Thymus (tissue), 14 donors: Measurements from ENCODE around the gene LMAN2. TPM values are rescaled to one million over a fixed set of nuclear protein-coding genes. Genes with fewer than 3 reads are reported as not detected.
A peak's percentile ranks its signal among the peaks of the same experiment; 100 is the strongest.

Experiments used
- DNase-seq, 9 donors: peaks; one replicate each; pipeline ENCODE4 v3.0.0-alpha.2; 2013; ENCODE audit warnings: low spot score in 9 of 9, low read depth in 6 of 9, missing footprints in 1 of 9
- H3K27ac ChIP-seq, 2 donors: one replicate each; pipeline ENCODE4 v1.5.1; 2013; ENCODE audit warnings: control low read depth in 1 of 2, low read depth in 1 of 2, low read length in 1 of 2, mild to moderate bottlenecking in 1 of 2, moderate library complexity in 1 of 2
- H3K27me3 ChIP-seq, 2 donors: one replicate each; pipeline ENCODE4 v1.5.1; 2013; ENCODE audit warnings: low read length in 1 of 2; ENCODE audit not compliant: control insufficient read depth in 2 of 2, insufficient read depth in 1 of 2
- H3K36me3 ChIP-seq, 2 donors: one replicate each; pipeline ENCODE4 v1.5.1; 2013; ENCODE audit warnings: low read length in 1 of 2, mild to moderate bottlenecking in 1 of 2, moderate library complexity in 1 of 2; ENCODE audit not compliant: control insufficient read depth in 2 of 2, insufficient read depth in 2 of 2
- H3K4me1 ChIP-seq, 2 donors: one replicate each; pipeline ENCODE4 v1.5.1; 2013; ENCODE audit warnings: low read length in 2 of 2; ENCODE audit not compliant: control insufficient read depth in 2 of 2, insufficient read depth in 2 of 2
- H3K4me3 ChIP-seq, 2 donors: one replicate each; pipeline ENCODE4 v1.5.1; 2013; ENCODE audit warnings: low read length in 2 of 2, control low read depth in 1 of 2, mild to moderate bottlenecking in 1 of 2
- H3K9me3 ChIP-seq, 2 donors: one replicate each; pipeline ENCODE4 v1.5.1; 2013; ENCODE audit warnings: low read length in 1 of 2, mild to moderate bottlenecking in 1 of 2; ENCODE audit not compliant: control insufficient read depth in 2 of 2, insufficient read depth in 1 of 2
- WGBS: extraction: QIAGEN DNeasy Blood & Tissue Kit; methylation state at CpG from one replicate; pipeline ENCODE4 v1.1.7; 2013; 5-methylcytosine and 5-hydroxymethylcytosine counted together
- long read RNA-seq, 10 donors: transcript quantifications; one replicate each; lab custom pipeline, GENCODE V29; 2026
- polyA plus RNA-seq: library from polyadenylated mRNA; stranded (reverse); fragments of 200-250 nt; gene quantifications from one replicate; pipeline ENCODE4 v1.2.3, GENCODE V29; 2013
- total RNA-seq: library from RNA; stranded (reverse); fragments of 120-200 nt; gene quantifications from one replicate; pipeline ENCODE4 v1.2.4, GENCODE V29; 2013
- donor health status: healthy.

Gene LMAN2
- total RNA-seq (117 TPM), polyA plus RNA-seq (95.3 TPM)
- long read RNA-seq, donor 1, transcript LMAN2-201 (8 exons, 1,800 nt), result major isoform, 9 of 10 reads
- long read RNA-seq, donor 1, partial matches to known transcripts, result 0 of 10 reads
- long read RNA-seq, donor 1, other reads (novel, unspliced or antisense), result 0 of 10 reads
- long read RNA-seq, donor 2, result 0 reads
- long read RNA-seq, donor 3, transcript LMAN2-201 (8 exons, 1,800 nt), result major isoform, 67 of 98 reads
- long read RNA-seq, donor 3, partial matches to known transcripts, result 16 of 98 reads
- long read RNA-seq, donor 3, other reads (novel, unspliced or antisense), result 13 of 98 reads
- long read RNA-seq, donor 4, transcript LMAN2-201 (8 exons, 1,800 nt), result major isoform, 19 of 24 reads
- long read RNA-seq, donor 4, partial matches to known transcripts, result 0 of 24 reads
- long read RNA-seq, donor 4, other reads (novel, unspliced or antisense), result 5 of 24 reads
- long read RNA-seq, donor 5, transcript LMAN2-201 (8 exons, 1,800 nt), result major isoform, 56 of 70 reads
- long read RNA-seq, donor 5, partial matches to known transcripts, result 6 of 70 reads
- long read RNA-seq, donor 5, other reads (novel, unspliced or antisense), result 5 of 70 reads
- long read RNA-seq, donor 6, transcript LMAN2-201 (8 exons, 1,800 nt), result major isoform, 49 of 79 reads
- long read RNA-seq, donor 6, partial matches to known transcripts, result 26 of 79 reads
- long read RNA-seq, donor 6, other reads (novel, unspliced or antisense), result 0 of 79 reads
- long read RNA-seq, donor 7, transcript LMAN2-201 (8 exons, 1,800 nt), result major isoform, 27 of 29 reads
- long read RNA-seq, donor 7, partial matches to known transcripts, result 0 of 29 reads
- long read RNA-seq, donor 7, other reads (novel, unspliced or antisense), result 0 of 29 reads
- long read RNA-seq, donor 8, transcript LMAN2-201 (8 exons, 1,800 nt), result major isoform, 14 of 15 reads
- long read RNA-seq, donor 8, partial matches to known transcripts, result 0 of 15 reads
- long read RNA-seq, donor 8, other reads (novel, unspliced or antisense), result 0 of 15 reads
- long read RNA-seq, donor 9, transcript LMAN2-201 (8 exons, 1,800 nt), result major isoform, 22 of 33 reads
- long read RNA-seq, donor 9, partial matches to known transcripts, result 0 of 33 reads
- long read RNA-seq, donor 9, other reads (novel, unspliced or antisense), result 8 of 33 reads
- long read RNA-seq, donor 10, transcript LMAN2-201 (8 exons, 1,800 nt), result major isoform, 28 of 30 reads
- long read RNA-seq, donor 10, partial matches to known transcripts, result 0 of 30 reads
- long read RNA-seq, donor 10, other reads (novel, unspliced or antisense), result 0 of 30 reads

- Histone ChIP-seq H3K4me3 (peak within 1 kb of the TSS; percentile 86 to 99), H3K4me1 (peaks cover 25 to 54% of the 10 kb centered on the region in 2 donors), H3K27ac (peak within 1 kb of the TSS; percentile 99 to 100), H3K36me3 (peaks cover 19 to 23% of the 10 kb centered on the region in 2 donors), H3K9me3 (peaks cover 0 to 12% of the 10 kb centered on the region in 2 donors), H3K27me3 (no peaks in the 10 kb centered on the region)
- peak; percentile 91 to 99 (median 94) for DNase-seq
- WGBS, result 9% methylated on average over 55 of the region's 55 CpGs
Measured at GRCh38 chr5:177351392-177352329, at the start of gene LMAN2. Gene LMAN2 (minus strand): TSS chr5:177351668. CDS start chr5:177351647, 21 bp downstream.

- Histone ChIP-seq H3K4me3 (no peak within 1 kb of the TSS), H3K27me3 (peaks cover 39 to 94% of the 10 kb centered on the region in 2 donors), H3K27ac (no peak within 1 kb of the TSS), H3K9me3 (peaks cover 0 to 32% of the 10 kb centered on the region in 2 donors), H3K4me1 (peaks cover 23 to 37% of the 10 kb centered on the region in 2 donors), H3K36me3 (no peaks in the 10 kb centered on the region)
- DNase-seq, result no peak
- 71% methylated on average over 92 of the region's 92 CpGs for WGBS
Measured at GRCh38 chr5:177399997-177400868, 48.8 kb upstream of the LMAN2 start, which contains the start of gene PFN3. Gene PFN3 (minus strand): TSS chr5:177400661. CDS start chr5:177400576, 85 bp downstream.

- no peak overlapping the region for H3K4me3 ChIP-seq
- H3K4me1 ChIP-seq, result peaks cover 7 to 18% of the 10 kb centered on the region in 2 donors
- H3K27me3 ChIP-seq, result peaks cover 24 to 75% of the 10 kb centered on the region in 2 donors
- DNase-seq, result no peak
- peaks cover 0 to 19% of the 10 kb centered on the region in 2 donors for H3K9me3 ChIP-seq
- 95% methylated on average over 16 of the region's 16 CpGs for WGBS
- no peak overlapping the region for H3K27ac ChIP-seq
- H3K36me3 ChIP-seq, result no peaks in the 10 kb centered on the region
Measured at GRCh38 chr5:177397875-177398390, 46.5 kb upstream of the LMAN2 start.

GRCh38 chr5:177396807-177397206 is 45.3 kb upstream of the LMAN2 start:
- Histone ChIP-seq H3K4me1 (peaks cover 0 to 8% of the 10 kb centered on the region in 2 donors), H3K36me3 (no peaks in the 10 kb centered on the region), H3K4me3 (no peak overlapping the region), H3K27ac (no peak overlapping the region), H3K27me3 (peaks cover 17 to 64% of the 10 kb centered on the region in 2 donors), H3K9me3 (peaks cover 0 to 15% of the 10 kb centered on the region in 2 donors)
- 96% methylated on average over 10 of the region's 10 CpGs for WGBS
- no peak for DNase-seq

- H3K27me3 ChIP-seq, result peaks cover 9 to 57% of the 10 kb centered on the region in 2 donors
- WGBS, result 84% methylated on average over 8 of the region's 8 CpGs
- H3K9me3 ChIP-seq, result peaks cover 0 to 10% of the 10 kb centered on the region in 2 donors
Measured at GRCh38 chr5:177396078-177396477, 44.6 kb upstream of the LMAN2 start.

GRCh38 chr5:177393990-177394389 is 42.5 kb upstream of the LMAN2 start:
- Histone ChIP-seq H3K4me3 (no peak overlapping the region), H3K9me3 (peaks cover 0 to 3% of the 10 kb centered on the region in 2 donors), H3K27ac (no peak overlapping the region), H3K36me3 (no peaks in the 10 kb centered on the region), H3K27me3 (peaks cover 3 to 41% of the 10 kb centered on the region in 2 donors), H3K4me1 (peaks cover 0 to 29% of the 10 kb centered on the region in 2 donors)
- DNase-seq, result no peak
- 93% methylated on average over 5 of the region's 5 CpGs for WGBS

More at GRCh38 chr5:177396078-177396477, 44.6 kb upstream of the LMAN2 start:
- Histone ChIP-seq H3K4me3 (no peak overlapping the region), H3K27ac (no peak overlapping the region), H3K36me3 (no peaks in the 10 kb centered on the region), H3K4me1 (peaks cover 0 to 12% of the 10 kb centered on the region in 2 donors)
- no peak for DNase-seq

GRCh38 chr5:177393206-177393765 is 41.8 kb upstream of the LMAN2 start:
- no peak for DNase-seq
- no peak overlapping the region for H3K27ac ChIP-seq
- WGBS, result 12% methylated on average over 1 of the region's 1 CpG
- peaks cover 3 to 34% of the 10 kb centered on the region in 2 donors for H3K27me3 ChIP-seq
- no peak overlapping the region for H3K4me3 ChIP-seq
- H3K36me3 ChIP-seq, result no peaks in the 10 kb centered on the region
- H3K9me3 ChIP-seq, result peaks cover 0 to 2% of the 10 kb centered on the region in 2 donors
- peaks cover 0 to 36% of the 10 kb centered on the region in 2 donors for H3K4me1 ChIP-seq
